ENCODE results near the gene FRMD4B.

FRMD4B gene

DNA sequence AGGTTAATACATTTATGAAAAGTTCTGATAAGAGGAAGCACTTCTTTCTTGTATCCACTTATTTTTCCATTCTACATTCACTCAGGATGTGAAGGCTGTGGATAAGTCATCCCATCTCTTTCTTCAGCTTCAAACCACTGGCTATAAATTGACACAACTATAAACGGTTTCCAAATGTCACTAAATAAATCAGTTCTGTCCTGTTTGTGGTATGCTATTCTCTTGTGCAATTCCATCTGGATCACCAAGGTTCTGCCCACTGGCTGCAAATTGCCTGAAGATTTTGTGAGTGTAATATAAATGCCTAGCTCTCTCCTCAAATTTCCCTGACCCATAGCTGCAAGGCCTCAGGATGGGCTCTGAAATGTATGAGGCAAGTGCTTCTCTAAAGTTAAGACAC is 256.4 kb downstream of the FRMD4B start:
- no peak for DNase-seq
- Histone ChIP-seq H3K27me3 (peaks cover 0 to 4% of the 10 kb centered on the region in 2 donors), H3K9me3 (no peaks in the 10 kb centered on the region), H3K4me3 (no peak overlapping the region), H3K27ac (no peak overlapping the region), H3K4me1 (no peaks in the 10 kb centered on the region), H3K36me3 (no peaks in the 10 kb centered on the region)
- intact Hi-C loops (cut with DNase I; ENCODE audit: low total_unique reads): no loop called here
- TF ChIP-seq, protein P1, sequence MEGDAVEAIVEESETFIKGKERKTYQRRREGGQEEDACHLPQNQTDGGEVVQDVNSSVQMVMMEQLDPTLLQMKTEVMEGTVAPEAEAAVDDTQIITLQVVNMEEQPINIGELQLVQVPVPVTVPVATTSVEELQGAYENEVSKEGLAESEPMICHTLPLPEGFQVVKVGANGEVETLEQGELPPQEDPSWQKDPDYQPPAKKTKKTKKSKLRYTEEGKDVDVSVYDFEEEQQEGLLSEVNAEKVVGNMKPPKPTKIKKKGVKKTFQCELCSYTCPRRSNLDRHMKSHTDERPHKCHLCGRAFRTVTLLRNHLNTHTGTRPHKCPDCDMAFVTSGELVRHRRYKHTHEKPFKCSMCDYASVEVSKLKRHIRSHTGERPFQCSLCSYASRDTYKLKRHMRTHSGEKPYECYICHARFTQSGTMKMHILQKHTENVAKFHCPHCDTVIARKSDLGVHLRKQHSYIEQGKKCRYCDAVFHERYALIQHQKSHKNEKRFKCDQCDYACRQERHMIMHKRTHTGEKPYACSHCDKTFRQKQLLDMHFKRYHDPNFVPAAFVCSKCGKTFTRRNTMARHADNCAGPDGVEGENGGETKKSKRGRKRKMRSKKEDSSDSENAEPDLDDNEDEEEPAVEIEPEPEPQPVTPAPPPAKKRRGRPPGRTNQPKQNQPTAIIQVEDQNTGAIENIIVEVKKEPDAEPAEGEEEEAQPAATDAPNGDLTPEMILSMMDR (IDR thresholded peaks at IDR 0.05): no peak

DNA sequence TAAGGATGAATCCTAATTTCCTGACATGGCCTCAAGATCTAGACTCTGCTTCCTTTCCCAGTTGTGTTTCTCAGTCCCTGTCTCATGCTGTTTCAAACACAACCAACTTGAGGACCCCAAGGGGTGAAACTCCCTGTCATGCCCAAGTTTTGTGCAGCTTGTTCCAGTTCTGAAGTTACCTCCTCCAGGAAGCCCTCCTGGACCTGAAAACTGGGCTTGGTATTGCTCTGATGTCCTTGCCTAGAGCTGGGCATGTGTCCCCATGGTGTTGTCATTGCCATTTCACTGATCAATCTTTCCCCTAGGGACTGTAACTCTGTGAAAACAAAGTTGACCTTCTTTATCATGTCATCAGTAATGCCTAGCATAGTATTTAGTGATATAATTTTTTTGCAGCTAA is 257.4 kb downstream of the FRMD4B start:
- Histone ChIP-seq H3K4me1 (no peaks in the 10 kb centered on the region), H3K9me3 (no peaks in the 10 kb centered on the region), H3K27me3 (peaks cover 0 to 4% of the 10 kb centered on the region in 2 donors), H3K36me3 (no peaks in the 10 kb centered on the region), H3K27ac (no peak overlapping the region), H3K4me3 (no peak overlapping the region)
- TF ChIP-seq, protein P1 (IDR thresholded peaks at IDR 0.05): no peak
- intact Hi-C loops (cut with DNase I; ENCODE audit: low total_unique reads): no loop called here
- DNase-seq: no peak

DNA sequence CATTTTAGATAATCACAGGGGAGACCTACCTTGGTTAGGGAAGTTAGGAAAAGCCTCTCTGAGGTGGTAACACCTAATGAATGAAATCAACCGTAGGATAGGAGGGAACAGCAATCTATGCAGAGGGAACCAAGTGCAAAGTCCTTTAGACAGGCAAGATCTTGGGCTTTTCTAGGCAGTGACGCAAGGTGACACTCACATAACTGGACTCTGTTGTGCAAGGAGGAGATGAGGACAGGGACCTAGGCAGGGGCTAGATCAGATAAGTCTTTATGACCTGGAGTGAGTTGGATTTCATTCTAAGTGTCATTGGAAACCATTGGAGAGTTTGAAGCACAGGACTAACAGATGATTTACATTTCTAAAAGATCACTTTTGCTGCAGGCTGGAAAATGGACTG is 258.9 kb downstream of the FRMD4B start:
- Histone ChIP-seq H3K27ac (no peak overlapping the region), H3K36me3 (no peaks in the 10 kb centered on the region), H3K4me1 (peaks cover 0 to 8% (median 0%) of the 10 kb centered on the region in 4 donors), H3K9me3 (no peaks in the 10 kb centered on the region), H3K27me3 (peaks cover 0 to 4% of the 10 kb centered on the region in 2 donors), H3K4me3 (no peak overlapping the region)
- intact Hi-C loops (cut with DNase I; ENCODE audit: low total_unique reads): no loop called here
- DNase-seq: no peak
- TF ChIP-seq, protein P1 (IDR thresholded peaks at IDR 0.05): no peak

DNA sequence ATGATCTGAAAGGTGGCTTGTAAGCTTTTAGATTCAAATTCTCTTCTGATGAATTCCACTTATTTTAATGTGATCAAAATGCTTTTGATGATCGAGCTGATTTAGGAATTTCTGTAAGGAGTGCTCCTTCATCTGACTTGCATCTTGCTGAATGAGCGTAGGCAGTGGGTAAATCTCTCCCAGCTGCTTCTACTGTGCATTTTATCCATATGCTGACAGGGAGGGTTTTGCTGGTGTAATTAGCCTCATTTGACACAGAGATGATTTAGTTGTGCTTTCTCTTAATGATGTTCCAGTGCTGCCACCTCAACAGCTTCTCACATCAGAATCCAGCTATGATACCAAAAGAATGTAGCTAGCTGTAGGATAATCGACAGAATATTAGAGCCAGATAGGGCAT is 259.7 kb downstream of the FRMD4B start:
- Histone ChIP-seq H3K27ac (no peak overlapping the region), H3K27me3 (peaks cover 0 to 4% of the 10 kb centered on the region in 2 donors), H3K9me3 (no peaks in the 10 kb centered on the region), H3K4me1 (peaks cover 0 to 10% (median 0%) of the 10 kb centered on the region in 4 donors), H3K4me3 (no peak overlapping the region), H3K36me3 (no peaks in the 10 kb centered on the region)
- TF ChIP-seq, protein P1 (IDR thresholded peaks at IDR 0.05): no peak
- intact Hi-C loops (cut with DNase I; ENCODE audit: low total_unique reads): no loop called here
- DNase-seq: no peak

DNA sequence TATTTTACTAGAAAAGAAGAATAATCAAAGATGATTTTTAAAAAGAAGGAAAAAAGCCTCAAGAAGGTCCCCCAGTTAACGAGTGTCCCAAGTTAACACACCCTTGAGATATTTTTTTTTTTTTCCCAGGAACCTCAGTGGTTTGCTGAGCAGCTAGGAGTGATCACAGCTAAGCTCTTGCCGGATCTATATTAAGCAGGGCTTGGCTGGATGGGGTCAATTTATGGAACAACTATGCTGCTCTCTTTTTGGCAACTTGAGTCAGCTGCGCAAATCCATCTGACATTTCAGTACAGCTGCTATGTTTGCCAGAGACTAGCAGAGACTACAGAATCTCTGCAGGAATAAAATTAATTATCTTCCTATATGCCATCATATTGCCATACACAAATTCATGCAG is 263.5 kb downstream of the FRMD4B start, which contains the start of gene LMOD3:
TSS of gene LMOD3 (minus strand) at position 193 of the 400 bp plus-strand sequence. CDS start 209 bp downstream, outside the sequence.
- H3K4me1 ChIP-seq: peaks cover 0 to 12% (median 0%) of the 10 kb centered on the region in 4 donors
- peaks cover 0 to 4% of the 10 kb centered on the region in 2 donors for H3K27me3 ChIP-seq
- no peaks in the 10 kb centered on the region for H3K9me3 ChIP-seq
- intact Hi-C loops (cut with DNase I; ENCODE audit: low total_unique reads): no loop called here
- no peak within 1 kb of the TSS for H3K27ac ChIP-seq
- TF ChIP-seq, protein P1 (IDR thresholded peaks at IDR 0.05): no peak
- H3K4me3 ChIP-seq: no peak within 1 kb of the TSS
- H3K36me3 ChIP-seq: no peaks in the 10 kb centered on the region
- DNase-seq: no peak

DNA sequence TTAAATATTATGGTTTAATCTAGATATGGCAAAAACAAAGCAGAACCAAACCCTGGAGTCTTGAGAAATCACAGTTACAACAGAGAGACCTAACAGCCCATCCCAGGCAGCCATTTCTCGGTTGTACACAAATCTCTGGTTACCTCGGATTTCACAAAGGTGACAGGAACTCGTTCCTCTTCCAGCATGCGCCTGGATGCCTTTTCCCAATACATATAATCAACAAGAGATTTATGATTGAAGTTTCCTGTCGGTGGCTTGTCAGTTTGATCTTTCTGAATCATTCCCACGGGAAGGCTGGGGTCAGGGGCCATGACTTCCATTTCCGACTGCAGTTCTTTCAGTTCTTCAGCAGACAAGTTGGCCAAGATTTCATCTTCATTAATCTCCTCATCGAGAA is 263.9 kb downstream of the FRMD4B start:
- H3K27me3 ChIP-seq: peaks cover 0 to 4% of the 10 kb centered on the region in 2 donors
- H3K4me3 ChIP-seq: no peak overlapping the region
- TF ChIP-seq, protein P1 (IDR thresholded peaks at IDR 0.05): no peak
- no peak for DNase-seq
- no peaks in the 10 kb centered on the region for H3K36me3 ChIP-seq
- H3K27ac ChIP-seq: no peak overlapping the region
- H3K4me1 ChIP-seq: peaks cover 0 to 12% (median 0%) of the 10 kb centered on the region in 4 donors
- no peaks in the 10 kb centered on the region for H3K9me3 ChIP-seq
- intact Hi-C loops (cut with DNase I; ENCODE audit: low total_unique reads): no loop called here
